ENCODE results near the gene KRTAP12-1.

The KRTAP12-1 gene

GRCh38 chr21:44709426-44710293, 27.7 kb upstream of the KRTAP12-1 start:
- ChIA-PET POLR2A (no interaction called here), CTCF (interaction anchor here (1.3 kb wide), 1 partner anchor 23 kb away, joined by 4 read pairs; no protein-coding TSS in a partner anchor)
- no peak for DNase-seq (ENCODE audit: extremely low spot score)
- TF ChIP-seq CTCF (IDR thresholded peaks at IDR 0.05; ENCODE audit: control extremely low read depth, extremely low read depth, low read depth, missing control alignments), result no peak

GRCh38 chr21:44708866-44709425, 27.0 kb upstream of the KRTAP12-1 start:
- POLR2A ChIA-PET, result no interaction called here
- CTCF ChIA-PET, result no interaction called here
- no peak for TF ChIP-seq CTCF (IDR thresholded peaks at IDR 0.05; ENCODE audit: control extremely low read depth, extremely low read depth, low read depth, missing control alignments)
- no peak for DNase-seq (ENCODE audit: extremely low spot score)

GRCh38 chr21:44708213-44708865, 26.4 kb upstream of the KRTAP12-1 start:
- no peak for TF ChIP-seq CTCF (IDR thresholded peaks at IDR 0.05; ENCODE audit: control extremely low read depth, extremely low read depth, low read depth, missing control alignments)
- no peak for DNase-seq (ENCODE audit: extremely low spot score)
- ChIA-PET POLR2A (no interaction called here), CTCF (no interaction called here)

- POLR2A ChIA-PET, result no interaction called here
- DNase-seq (ENCODE audit: extremely low spot score), result no peak
- TF ChIP-seq CTCF (IDR thresholded peaks at IDR 0.05; ENCODE audit: control extremely low read depth, extremely low read depth, low read depth, missing control alignments), result no peak
- CTCF ChIA-PET, result no interaction called here
Measured at GRCh38 chr21:44706706-44707581, 25.0 kb upstream of the KRTAP12-1 start.

- ChIA-PET CTCF (no interaction called here), POLR2A (no interaction called here)
- TF ChIP-seq CTCF (IDR thresholded peaks at IDR 0.05; ENCODE audit: control extremely low read depth, extremely low read depth, low read depth, missing control alignments), result no peak
- DNase-seq (ENCODE audit: extremely low spot score), result no peak
Measured at GRCh38 chr21:44706026-44706705, 24.2 kb upstream of the KRTAP12-1 start.
